Renal pelvis (tissue), 4 donors: ENCODE measurements around the gene MISFA. TPM values are rescaled to one million over a fixed set of nuclear protein-coding genes. Genes with fewer than 3 reads are reported as not detected.
"Not testable (repeated sequence)": the region's sequence is repeated elsewhere in the genome, so short reads cannot be mapped to it uniquely, and the experiment has no call there.

Source experiments
- DNase-seq: peaks from one replicate; pipeline ENCODE4 v3.0.0-alpha.2; 2013
- polyA plus RNA-seq, 3 donors: library from polyadenylated mRNA; unstranded; fragments of 120-200 nt; gene quantifications; one replicate each; pipeline ENCODE4 v1.2.1, GENCODE V29; 2013; ENCODE audit not compliant: insufficient read length in 3 of 3

MISFA gene
- polyA plus RNA-seq, 3 donors, result 5.7 to 17.3 (median 15.4) TPM

GRCh38 chr11:18615628-18616392 lies 16.2 kb downstream of the MISFA start:
- DNase-seq, result no peak

GRCh38 chr11:18617688-18618341 lies 18.2 kb downstream of the MISFA start:
- DNase-seq, result no peak

GRCh38 chr11:18618342-18619025 lies 18.9 kb downstream of the MISFA start:
- DNase-seq, result peak; percentile 9

GRCh38 chr11:18623707-18624106 lies 24.1 kb downstream of the MISFA start:
- DNase-seq, result no peak

- DNase-seq, result no peak
Observed at GRCh38 chr11:18624161-18624560, 24.6 kb downstream of the MISFA start.

- DNase-seq, result no peak
Observed at GRCh38 chr11:18632841-18633240, 33.3 kb downstream of the MISFA start.

GRCh38 chr11:18633256-18634139 lies 33.9 kb downstream of the MISFA start:
- DNase-seq, result no peak

GRCh38 chr11:18634140-18635032 lies 34.8 kb downstream of the MISFA start, which contains the start of gene SPTY2D1:
SPTY2D1 (minus strand) TSS chr11:18634342; CDS start chr11:18634257, 85 bp downstream.
- DNase-seq, result peak; percentile 99

- no peak for DNase-seq
Observed at GRCh38 chr11:18641677-18642076, 42.1 kb downstream of the MISFA start.

- DNase-seq, result not testable (repeated sequence)
Observed at GRCh38 chr11:18643034-18643433, 43.4 kb downstream of the MISFA start.

GRCh38 chr11:18650353-18650752 lies 50.8 kb downstream of the MISFA start:
- no peak for DNase-seq

- DNase-seq, result no peak
Observed at GRCh38 chr11:18650859-18651557, 51.4 kb downstream of the MISFA start.

Other genes with a start within 250 kb of the MISFA start
- gene LDHA, start 205.2 kb upstream of the MISFA start, polyA plus RNA-seq, result 100 to 1,000 TPM; 298 to 317 (median 306) TPM
- 1 to 10 TPM in 2 of 3 donors, under 1 TPM in 1; 0.13 to 2.2 (median 1.9) TPM for gene LDHC, start 187.5 kb upstream of the MISFA start, polyA plus RNA-seq
- 1 to 10 TPM in 2 of 3 donors, under 1 TPM in 1; 0.67 to 1.5 (median 1.5) TPM for gene LDHAL6A, start 143.9 kb upstream of the MISFA start, polyA plus RNA-seq
- 100 to 1,000 TPM; 138 to 179 (median 162) TPM for gene TSG101, start 72.8 kb upstream of the MISFA start, polyA plus RNA-seq
- gene UEVLD, start 11.1 kb upstream of the MISFA start, polyA plus RNA-seq, result 10 to 100 TPM; 15.0 to 25.9 (median 17.9) TPM
- 10 to 100 TPM; 21.7 to 24.5 (median 22.8) TPM for gene SPTY2D1, start 34.6 kb downstream of the MISFA start, polyA plus RNA-seq
- 1 to 10 TPM; 8.6 to 9.6 (median 8.8) TPM for gene TMEM86A, start 99.0 kb downstream of the MISFA start, polyA plus RNA-seq
- gene IGSF22, start 126.4 kb downstream of the MISFA start, polyA plus RNA-seq, result 1 to 10 TPM; 2.4 to 3.4 (median 3.1) TPM
- gene PTPN5, start 192.0 kb downstream of the MISFA start, polyA plus RNA-seq, result 1 to 10 TPM in 1 of 3 donors, under 1 TPM in 2; 0.46 to 1.3 (median 0.58) TPM